K562 (cell line): ENCODE data around the gene OR6S1. TPM values are rescaled to one million over a fixed set of nuclear protein-coding genes. Genes with fewer than 3 reads are reported as not detected.

ENCODE experiments used
- BDP1 ChIP-seq: IDR thresholded peaks from 3 replicates; pipeline ENCODE4 v1.6.1; 2011; ENCODE audit not compliant: insufficient read length, insufficient read depth
- BRD4 ChIP-seq: fragments of 200-600 bp; sonication (generic); IDR thresholded peaks from 2 replicates; pipeline ENCODE4 v1.6.1; 2017; ENCODE audit warnings: inconsistent platforms
- BRD9 ChIP-seq: fragments of 450-650 bp; IDR thresholded peaks from 2 replicates; pipeline ENCODE4 v1.6.1; 2018; ENCODE audit warnings: low read depth; ENCODE audit not compliant: partially characterized antibody
- CREB1 ChIP-seq, 2 experiments: sonication (generic) in 1 of 2; formaldehyde crosslinking in 1 of 2; IDR thresholded peaks; 2 replicates each; pipeline versions ENCODE4 v1.6.1 to v1.8.0; 2012 to 2022; ENCODE audit warnings: inconsistent platforms in 1 of 2, mild to moderate bottlenecking in 1 of 2, missing genetic modification reagents in 1 of 2, moderate library complexity in 1 of 2
- DIDO1 ChIP-seq: fragments of 450-650 bp; IDR thresholded peaks from 2 replicates; pipeline ENCODE4 v1.6.1; 2016; ENCODE audit warnings: low read depth, missing biosample characterization, missing genetic modification characterization
- ETV5 ChIP-seq: sonication (generic); formaldehyde crosslinking; IDR thresholded peaks from 2 replicates; pipeline ENCODE4 v1.4.0; 2020; ENCODE audit warnings: low read depth, mild to moderate bottlenecking, missing genetic modification reagents
- RBBP5 ChIP-seq: fragments of 200-600 bp; sonication (generic); IDR thresholded peaks from 2 replicates; pipeline ENCODE4 v1.6.1; 2012; ENCODE audit warnings: borderline replicate concordance, mild to moderate bottlenecking, low read length, control low read depth, inconsistent platforms; ENCODE audit not compliant: insufficient read depth, poor library complexity, severe bottlenecking
- RFX1 ChIP-seq: fragments of 450-650 bp; IDR thresholded peaks from 2 replicates; pipeline ENCODE4 v1.6.1; 2016; ENCODE audit warnings: mild to moderate bottlenecking, moderate library complexity
- TEAD1 ChIP-seq, 2 experiments: fragments of 450-650 bp in 1 of 2; sonication (generic) in 1 of 2; formaldehyde crosslinking; IDR thresholded peaks; 2 replicates each; pipeline versions ENCODE4 v1.4.0 to v1.8.0; 2020 to 2022; ENCODE audit warnings: mild to moderate bottlenecking in 2 of 2, missing genetic modification reagents in 1 of 2
- TSC22D4 ChIP-seq: fragments of 450-650 bp; IDR thresholded peaks from 2 replicates; pipeline ENCODE4 v1.6.1; 2016; ENCODE audit warnings: missing genetic modification characterization, missing biosample characterization, control low read depth
- ZBTB7A ChIP-seq: IDR thresholded peaks from 2 replicates; pipeline ENCODE4 v1.6.1; 2011; ENCODE audit warnings: low read depth, mild to moderate bottlenecking, low read length, moderate library complexity, borderline replicate concordance; ENCODE audit not compliant: control insufficient read depth
- polyA plus RNA-seq, 8 experiments: library from polyadenylated mRNA; depleted of rRNA in 4 of 8; stranded (reverse) in 5 of 8; unstranded in 3 of 8; fragments of >200 nt; fragmentation: Nextera tagmentation in 2 of 8; fragmentation: Illumina TruSeq in 1 of 8; extraction: Ambion mirVana in 2 of 8; extraction: Trizol in 1 of 8; gene quantifications; 2 replicates each; pipeline versions ENCODE4 v1.2.1 to v1.2.3, GENCODE V29; 2011 to 2014; ENCODE audit warnings: inconsistent platforms in 1 of 8, missing spikeins in 1 of 8
- total RNA-seq, 7 experiments: library from RNA; depleted of rRNA in 6 of 7; stranded (reverse); fragments of >200 nt in 6 of 7; fragmentation: Illumina TruSeq in 2 of 7; extraction: Trizol in 2 of 7; gene quantifications; 2 replicates each; pipeline versions ENCODE4 v1.2.1 to v1.2.3, GENCODE V29; 2011 to 2021; ENCODE audit warnings: low replicate concordance in 1 of 7
- TF ChIP-seq, protein P1 (sequence below): fragments of 200-600 bp; sonication (generic); IDR thresholded peaks from one replicate; pipeline ENCODE4 v1.6.1; 2012; ENCODE audit warnings: mild to moderate bottlenecking, low read depth, low read length, inconsistent platforms
- TF ChIP-seq, protein P2 (sequence below): fragments of 250-450 bp; sonication (Bioruptor Pico); IDR thresholded peaks from 2 replicates; pipeline ENCODE4 v1.4.0; 2020; ENCODE audit warnings: mild to moderate bottlenecking, moderate library complexity, borderline replicate concordance

OR6S1 gene
- total and polyA plus RNA-seq, 9 of the 15 experiments (the other 6 are each of a cell fraction or from before 2014, with no cell fraction given) = not detected

DNA sequence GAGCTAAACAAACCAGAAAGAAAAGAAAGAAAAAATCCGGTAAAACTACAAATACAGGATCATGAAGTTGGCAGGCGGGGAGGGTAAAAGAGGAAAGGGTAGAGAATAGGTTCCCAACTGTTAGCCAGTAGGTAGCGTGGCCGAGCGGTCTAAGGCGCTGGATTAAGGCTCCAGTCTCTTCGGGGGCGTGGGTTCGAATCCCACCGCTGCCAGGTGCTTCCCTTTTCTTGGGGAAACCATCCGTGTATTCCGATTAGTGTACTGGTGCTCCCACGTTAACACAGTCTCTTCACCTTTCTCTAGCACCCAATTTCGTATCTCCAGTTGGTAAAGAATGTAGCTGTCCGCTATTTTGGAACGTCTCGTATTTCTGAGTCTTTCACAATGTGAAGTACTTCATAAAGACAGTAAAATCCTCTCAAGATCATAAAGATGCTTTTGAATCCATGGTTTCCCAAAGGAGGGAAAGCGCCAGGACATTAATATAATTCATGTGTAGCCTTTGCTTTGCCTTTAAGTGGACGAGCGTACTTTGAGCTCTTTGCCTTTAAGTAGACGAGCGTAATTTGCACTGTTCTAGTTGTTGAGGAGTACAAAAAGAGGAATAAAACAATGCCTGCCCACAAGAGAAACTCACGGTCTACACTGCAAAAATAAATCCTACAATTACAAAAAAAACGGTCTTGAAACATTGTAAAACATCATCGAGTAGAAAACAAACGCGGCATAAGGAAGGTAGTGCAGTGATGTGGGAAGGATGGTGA, 31.3 kb downstream of the OR6S1 start (continued):
- TF ChIP-seq, protein P1, sequence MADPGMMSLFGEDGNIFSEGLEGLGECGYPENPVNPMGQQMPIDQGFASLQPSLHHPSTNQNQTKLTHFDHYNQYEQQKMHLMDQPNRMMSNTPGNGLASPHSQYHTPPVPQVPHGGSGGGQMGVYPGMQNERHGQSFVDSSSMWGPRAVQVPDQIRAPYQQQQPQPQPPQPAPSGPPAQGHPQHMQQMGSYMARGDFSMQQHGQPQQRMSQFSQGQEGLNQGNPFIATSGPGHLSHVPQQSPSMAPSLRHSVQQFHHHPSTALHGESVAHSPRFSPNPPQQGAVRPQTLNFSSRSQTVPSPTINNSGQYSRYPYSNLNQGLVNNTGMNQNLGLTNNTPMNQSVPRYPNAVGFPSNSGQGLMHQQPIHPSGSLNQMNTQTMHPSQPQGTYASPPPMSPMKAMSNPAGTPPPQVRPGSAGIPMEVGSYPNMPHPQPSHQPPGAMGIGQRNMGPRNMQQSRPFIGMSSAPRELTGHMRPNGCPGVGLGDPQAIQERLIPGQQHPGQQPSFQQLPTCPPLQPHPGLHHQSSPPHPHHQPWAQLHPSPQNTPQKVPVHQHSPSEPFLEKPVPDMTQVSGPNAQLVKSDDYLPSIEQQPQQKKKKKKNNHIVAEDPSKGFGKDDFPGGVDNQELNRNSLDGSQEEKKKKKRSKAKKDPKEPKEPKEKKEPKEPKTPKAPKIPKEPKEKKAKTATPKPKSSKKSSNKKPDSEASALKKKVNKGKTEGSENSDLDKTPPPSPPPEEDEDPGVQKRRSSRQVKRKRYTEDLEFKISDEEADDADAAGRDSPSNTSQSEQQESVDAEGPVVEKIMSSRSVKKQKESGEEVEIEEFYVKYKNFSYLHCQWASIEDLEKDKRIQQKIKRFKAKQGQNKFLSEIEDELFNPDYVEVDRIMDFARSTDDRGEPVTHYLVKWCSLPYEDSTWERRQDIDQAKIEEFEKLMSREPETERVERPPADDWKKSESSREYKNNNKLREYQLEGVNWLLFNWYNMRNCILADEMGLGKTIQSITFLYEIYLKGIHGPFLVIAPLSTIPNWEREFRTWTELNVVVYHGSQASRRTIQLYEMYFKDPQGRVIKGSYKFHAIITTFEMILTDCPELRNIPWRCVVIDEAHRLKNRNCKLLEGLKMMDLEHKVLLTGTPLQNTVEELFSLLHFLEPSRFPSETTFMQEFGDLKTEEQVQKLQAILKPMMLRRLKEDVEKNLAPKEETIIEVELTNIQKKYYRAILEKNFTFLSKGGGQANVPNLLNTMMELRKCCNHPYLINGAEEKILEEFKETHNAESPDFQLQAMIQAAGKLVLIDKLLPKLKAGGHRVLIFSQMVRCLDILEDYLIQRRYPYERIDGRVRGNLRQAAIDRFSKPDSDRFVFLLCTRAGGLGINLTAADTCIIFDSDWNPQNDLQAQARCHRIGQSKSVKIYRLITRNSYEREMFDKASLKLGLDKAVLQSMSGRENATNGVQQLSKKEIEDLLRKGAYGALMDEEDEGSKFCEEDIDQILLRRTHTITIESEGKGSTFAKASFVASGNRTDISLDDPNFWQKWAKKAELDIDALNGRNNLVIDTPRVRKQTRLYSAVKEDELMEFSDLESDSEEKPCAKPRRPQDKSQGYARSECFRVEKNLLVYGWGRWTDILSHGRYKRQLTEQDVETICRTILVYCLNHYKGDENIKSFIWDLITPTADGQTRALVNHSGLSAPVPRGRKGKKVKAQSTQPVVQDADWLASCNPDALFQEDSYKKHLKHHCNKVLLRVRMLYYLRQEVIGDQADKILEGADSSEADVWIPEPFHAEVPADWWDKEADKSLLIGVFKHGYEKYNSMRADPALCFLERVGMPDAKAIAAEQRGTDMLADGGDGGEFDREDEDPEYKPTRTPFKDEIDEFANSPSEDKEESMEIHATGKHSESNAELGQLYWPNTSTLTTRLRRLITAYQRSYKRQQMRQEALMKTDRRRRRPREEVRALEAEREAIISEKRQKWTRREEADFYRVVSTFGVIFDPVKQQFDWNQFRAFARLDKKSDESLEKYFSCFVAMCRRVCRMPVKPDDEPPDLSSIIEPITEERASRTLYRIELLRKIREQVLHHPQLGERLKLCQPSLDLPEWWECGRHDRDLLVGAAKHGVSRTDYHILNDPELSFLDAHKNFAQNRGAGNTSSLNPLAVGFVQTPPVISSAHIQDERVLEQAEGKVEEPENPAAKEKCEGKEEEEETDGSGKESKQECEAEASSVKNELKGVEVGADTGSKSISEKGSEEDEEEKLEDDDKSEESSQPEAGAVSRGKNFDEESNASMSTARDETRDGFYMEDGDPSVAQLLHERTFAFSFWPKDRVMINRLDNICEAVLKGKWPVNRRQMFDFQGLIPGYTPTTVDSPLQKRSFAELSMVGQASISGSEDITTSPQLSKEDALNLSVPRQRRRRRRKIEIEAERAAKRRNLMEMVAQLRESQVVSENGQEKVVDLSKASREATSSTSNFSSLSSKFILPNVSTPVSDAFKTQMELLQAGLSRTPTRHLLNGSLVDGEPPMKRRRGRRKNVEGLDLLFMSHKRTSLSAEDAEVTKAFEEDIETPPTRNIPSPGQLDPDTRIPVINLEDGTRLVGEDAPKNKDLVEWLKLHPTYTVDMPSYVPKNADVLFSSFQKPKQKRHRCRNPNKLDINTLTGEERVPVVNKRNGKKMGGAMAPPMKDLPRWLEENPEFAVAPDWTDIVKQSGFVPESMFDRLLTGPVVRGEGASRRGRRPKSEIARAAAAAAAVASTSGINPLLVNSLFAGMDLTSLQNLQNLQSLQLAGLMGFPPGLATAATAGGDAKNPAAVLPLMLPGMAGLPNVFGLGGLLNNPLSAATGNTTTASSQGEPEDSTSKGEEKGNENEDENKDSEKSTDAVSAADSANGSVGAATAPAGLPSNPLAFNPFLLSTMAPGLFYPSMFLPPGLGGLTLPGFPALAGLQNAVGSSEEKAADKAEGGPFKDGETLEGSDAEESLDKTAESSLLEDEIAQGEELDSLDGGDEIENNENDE = no peak
- TF ChIP-seq ZBTB7A (peak; percentile 76; the same call in 1 of the 2 replicates), TSC22D4 (tag) (no peak), CREB1 (IDR thresholded peaks at IDR 0.05) (0 out of 2 replicates have a peak, but pooled peaks have one; percentile 16), CREB1 (CRISPR knock-in tag; IDR thresholded peaks at IDR 0.05) (no peak), DIDO1 (tag) (no peak), BRD9 (peak; percentile 96), RFX1 (no peak), ETV5 (CRISPR knock-in tag) (no peak), BDP1 (peak; percentile 53), TEAD1 (CRISPR knock-in tag; IDR thresholded peaks at IDR 0.05) (0 out of 4 replicates have a peak, but pooled peaks of 1 of the 2 experiments have one; percentile 37), RBBP5 (no peak), BRD4 (peak; percentile 81)
- TF ChIP-seq, protein P2, sequence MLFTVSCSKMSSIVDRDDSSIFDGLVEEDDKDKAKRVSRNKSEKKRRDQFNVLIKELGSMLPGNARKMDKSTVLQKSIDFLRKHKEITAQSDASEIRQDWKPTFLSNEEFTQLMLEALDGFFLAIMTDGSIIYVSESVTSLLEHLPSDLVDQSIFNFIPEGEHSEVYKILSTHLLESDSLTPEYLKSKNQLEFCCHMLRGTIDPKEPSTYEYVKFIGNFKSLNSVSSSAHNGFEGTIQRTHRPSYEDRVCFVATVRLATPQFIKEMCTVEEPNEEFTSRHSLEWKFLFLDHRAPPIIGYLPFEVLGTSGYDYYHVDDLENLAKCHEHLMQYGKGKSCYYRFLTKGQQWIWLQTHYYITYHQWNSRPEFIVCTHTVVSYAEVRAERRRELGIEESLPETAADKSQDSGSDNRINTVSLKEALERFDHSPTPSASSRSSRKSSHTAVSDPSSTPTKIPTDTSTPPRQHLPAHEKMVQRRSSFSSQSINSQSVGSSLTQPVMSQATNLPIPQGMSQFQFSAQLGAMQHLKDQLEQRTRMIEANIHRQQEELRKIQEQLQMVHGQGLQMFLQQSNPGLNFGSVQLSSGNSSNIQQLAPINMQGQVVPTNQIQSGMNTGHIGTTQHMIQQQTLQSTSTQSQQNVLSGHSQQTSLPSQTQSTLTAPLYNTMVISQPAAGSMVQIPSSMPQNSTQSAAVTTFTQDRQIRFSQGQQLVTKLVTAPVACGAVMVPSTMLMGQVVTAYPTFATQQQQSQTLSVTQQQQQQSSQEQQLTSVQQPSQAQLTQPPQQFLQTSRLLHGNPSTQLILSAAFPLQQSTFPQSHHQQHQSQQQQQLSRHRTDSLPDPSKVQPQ (CRISPR knock-in tag) = no peak
